CD4-positive, alpha-beta T cell treated with Interleukin-6 at 100 ng/mL for 8 hours (primary cell): ENCODE measurements around the gene CCL25.

Experiments used
- DNase-seq: peaks from one replicate; pipeline ENCODE4 v3.0.0-alpha.2; 2020; ENCODE audit warnings: mixed read lengths, low spot score

CCL25 gene

GRCh38 chr19:8109890-8110662 lies 57.5 kb downstream of the CCL25 start:
- no peak for DNase-seq

DNA sequence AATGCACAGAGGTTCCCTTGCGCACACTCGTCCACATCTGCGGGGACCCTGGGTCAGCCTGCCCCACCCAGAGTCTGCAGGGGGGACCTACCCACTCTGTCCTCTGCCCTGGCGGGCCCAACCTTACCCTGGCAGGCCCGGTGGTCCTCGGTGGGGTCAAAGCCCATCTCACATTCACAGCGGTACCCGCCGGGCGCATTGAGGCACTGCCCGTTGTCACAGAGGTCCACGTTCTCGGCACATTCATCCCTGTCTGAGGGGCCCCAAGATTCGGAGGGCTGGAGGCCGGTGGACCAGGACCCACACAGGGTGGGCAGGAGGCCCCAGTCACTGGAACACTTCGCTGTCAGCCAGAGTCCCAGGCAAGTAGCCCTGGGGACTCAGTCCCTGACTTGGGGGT lies 58.4 kb downstream of the CCL25 start:
- no peak for DNase-seq

- no peak for DNase-seq
Observed at GRCh38 chr19:8111376-8111775, 58.8 kb downstream of the CCL25 start.
